Suprapubic skin (tissue), 4 donors: ENCODE data around the gene ME3. TPM values are rescaled to one million over a fixed set of nuclear protein-coding genes. Genes with fewer than 3 reads are reported as not detected.
A peak's percentile ranks its signal among the peaks of the same experiment; 100 is the strongest.

ENCODE experiments used
- DNase-seq, 2 donors: peaks; one replicate each; pipeline ENCODE4 v3.0.0-alpha.2; 2019; ENCODE audit warnings: low spot score in 2 of 2
- H3K27ac ChIP-seq: fragments of 200-600 bp; sonication (generic); one replicate; pipeline ENCODE4 v1.5.1; 2019
- H3K27me3 ChIP-seq: fragments of 200-600 bp; sonication (generic); one replicate; pipeline ENCODE4 v1.5.1; 2019
- H3K36me3 ChIP-seq: fragments of 200-600 bp; sonication (generic); one replicate; pipeline ENCODE4 v1.5.1; 2019
- H3K4me1 ChIP-seq: fragments of 200-600 bp; sonication (generic); one replicate; pipeline ENCODE4 v1.5.1; 2019
- H3K4me3 ChIP-seq: fragments of 200-600 bp; sonication (generic); one replicate; pipeline ENCODE4 v1.5.1; 2019; ENCODE audit warnings: mild to moderate bottlenecking
- H3K9me3 ChIP-seq: fragments of 200-600 bp; sonication (generic); one replicate; pipeline ENCODE4 v1.5.1; 2019
- CTCF ChIP-seq, 2 donors: fragments of 200-600 bp in 1 of 2; fragments of 450-650 bp in 1 of 2; sonication (generic) in 1 of 2; IDR thresholded peaks; one replicate each; pipeline ENCODE4 v1.5.1; 2016 to 2019; ENCODE audit warnings: antibody characterized with exemption in 2 of 2, mild to moderate bottlenecking in 1 of 2, moderate library complexity in 1 of 2
- EP300 ChIP-seq: sonication (generic); formaldehyde crosslinking; IDR thresholded peaks from one replicate; pipeline ENCODE4 v1.6.1; 2017; ENCODE audit warnings: antibody characterized with exemption
- POLR2A ChIP-seq, 2 donors: fragments of 450-650 bp; IDR thresholded peaks; one replicate each; pipeline ENCODE4 v1.6.1; 2017; ENCODE audit warnings: antibody characterized with exemption in 2 of 2, mild to moderate bottlenecking in 2 of 2, moderate library complexity in 2 of 2
- POLR2AphosphoS5 ChIP-seq, 3 donors: sonication (generic); formaldehyde crosslinking; IDR thresholded peaks; one replicate each; pipeline ENCODE4 v1.6.1; 2017; ENCODE audit warnings: antibody characterized with exemption in 3 of 3
- WGBS: methylation state at CpG from one replicate; pipeline ENCODE4 v1.1.5; 2018; 5-methylcytosine and 5-hydroxymethylcytosine counted together
- total RNA-seq, 4 donors: library from RNA; depleted of rRNA; stranded (reverse); fragments of >200 nt; gene quantifications; one replicate each; pipeline ENCODE4 v1.1.0, GENCODE V29; 2016

Gene ME3
- total RNA-seq, 4 donors from 2014 or later = 3.7 to 17.0 (median 9.4) TPM

- Histone ChIP-seq H3K36me3 (no peaks in the 10 kb centered on the region), H3K4me3 (no peak overlapping the region), H3K4me1 (peaks cover 25% of the 10 kb centered on the region), H3K27me3 (no peaks in the 10 kb centered on the region), H3K9me3 (no peaks in the 10 kb centered on the region), H3K27ac (peak overlapping the region; percentile 33)
- TF ChIP-seq CTCF (IDR thresholded peaks at IDR 0.05) (no peak), EP300 (no peak), POLR2AphosphoS5 (IDR thresholded peaks at IDR 0.05) (no peak), POLR2A (IDR thresholded peaks at IDR 0.05) (no peak)
- WGBS = 71% methylated on average over 9 of the region's 9 CpGs
- no peak for DNase-seq
Measured at GRCh38 chr11:86460461-86461385, 211.7 kb downstream of the ME3 start.

- Histone ChIP-seq H3K4me3 (no peak overlapping the region), H3K36me3 (no peaks in the 10 kb centered on the region), H3K4me1 (peaks cover 25% of the 10 kb centered on the region), H3K27me3 (no peaks in the 10 kb centered on the region), H3K27ac (peak overlapping the region; percentile 43), H3K9me3 (no peaks in the 10 kb centered on the region)
- 95% methylated on average over 2 of the region's 3 CpGs for WGBS
- no peak for TF ChIP-seq POLR2A (IDR thresholded peaks at IDR 0.05)
- no peak for TF ChIP-seq POLR2AphosphoS5 (IDR thresholded peaks at IDR 0.05)
- no peak for TF ChIP-seq CTCF (IDR thresholded peaks at IDR 0.05)
- TF ChIP-seq EP300 = no peak
- DNase-seq = no peak
Measured at GRCh38 chr11:86459682-86460460, 212.5 kb downstream of the ME3 start.

GRCh38 chr11:86459002-86459385 lies 213.4 kb downstream of the ME3 start:
- H3K9me3 ChIP-seq = no peaks in the 10 kb centered on the region
- no peaks in the 10 kb centered on the region for H3K36me3 ChIP-seq
- H3K27me3 ChIP-seq = no peaks in the 10 kb centered on the region
- H3K4me3 ChIP-seq = no peak overlapping the region
- 79% methylated on average over 1 of the region's 1 CpG for WGBS
- peaks cover 22% of the 10 kb centered on the region for H3K4me1 ChIP-seq
- H3K27ac ChIP-seq = peak overlapping the region; percentile 43
- DNase-seq = no peak
- TF ChIP-seq POLR2A (IDR thresholded peaks at IDR 0.05) (no peak), CTCF (IDR thresholded peaks at IDR 0.05) (no peak), POLR2AphosphoS5 (IDR thresholded peaks at IDR 0.05) (no peak), EP300 (no peak)

- WGBS = 67% methylated on average over 5 of the region's 5 CpGs
- H3K4me1 ChIP-seq = peaks cover 22% of the 10 kb centered on the region
- H3K36me3 ChIP-seq = no peaks in the 10 kb centered on the region
- TF ChIP-seq CTCF (IDR thresholded peaks at IDR 0.05) (no peak), POLR2AphosphoS5 (IDR thresholded peaks at IDR 0.05) (no peak), EP300 (no peak), POLR2A (IDR thresholded peaks at IDR 0.05) (no peak)
- H3K9me3 ChIP-seq = no peaks in the 10 kb centered on the region
- H3K4me3 ChIP-seq = no peak overlapping the region
- no peak for DNase-seq
- H3K27ac ChIP-seq = peak overlapping the region; percentile 43
- H3K27me3 ChIP-seq = no peaks in the 10 kb centered on the region
Measured at GRCh38 chr11:86458294-86459001, 214.0 kb downstream of the ME3 start.
